H9 (cell line): Measurements from ENCODE around the gene ODF4. TPM values are rescaled to one million over a fixed set of nuclear protein-coding genes. Genes with fewer than 3 reads are reported as not detected.

Experiments
- DNase-seq: peaks from one replicate; pipeline ENCODE4 v3.0.0-alpha.2; 2017
- H2AFZ ChIP-seq: one replicate; pipeline ENCODE4 v1.6.1; 2013; ENCODE audit warnings: mild to moderate bottlenecking, low read length, control low read depth, moderate library complexity
- H2AK5ac ChIP-seq: 2 replicates; pipeline ENCODE4 v1.6.1; 2013; ENCODE audit warnings: low read length, control low read depth, mixed read lengths; ENCODE audit not compliant: insufficient read length
- H2BK120ac ChIP-seq: one replicate; pipeline ENCODE4 v1.6.1; 2013; ENCODE audit warnings: low read depth, mild to moderate bottlenecking, low read length, control low read depth, inconsistent platforms; ENCODE audit not compliant: poor library complexity, severe bottlenecking
- H2BK12ac ChIP-seq: 2 replicates; pipeline ENCODE4 v1.6.1; 2013; ENCODE audit warnings: low read length, control low read depth, mixed read lengths, low read depth; ENCODE audit not compliant: insufficient read length
- H2BK15ac ChIP-seq: 2 replicates; pipeline ENCODE4 v1.6.1; 2013; ENCODE audit warnings: low read depth, low read length, control low read depth
- H2BK20ac ChIP-seq: one replicate; pipeline ENCODE4 v1.6.1; 2013; ENCODE audit warnings: low read depth, mild to moderate bottlenecking, low read length, control low read depth, inconsistent platforms; ENCODE audit not compliant: poor library complexity, severe bottlenecking
- H2BK5ac ChIP-seq: 2 replicates; pipeline ENCODE4 v1.6.1; 2013; ENCODE audit warnings: low read length, control low read depth, mixed read lengths; ENCODE audit not compliant: insufficient read length
- H3K14ac ChIP-seq: 2 replicates; pipeline ENCODE4 v1.6.1; 2013; ENCODE audit warnings: low read length, control low read depth; ENCODE audit not compliant: insufficient read depth
- H3K18ac ChIP-seq: 2 replicates; pipeline ENCODE4 v1.6.1; 2013; ENCODE audit warnings: low read depth, mild to moderate bottlenecking, mixed read lengths, low read length, control low read depth; ENCODE audit not compliant: insufficient read length
- H3K23ac ChIP-seq: 2 replicates; pipeline ENCODE4 v1.6.1; 2013; ENCODE audit warnings: low read length, control low read depth, mixed read lengths, low read depth; ENCODE audit not compliant: insufficient read length
- H3K23me2 ChIP-seq: 2 replicates; pipeline ENCODE4 v1.6.1; 2013; ENCODE audit warnings: low read depth, mild to moderate bottlenecking, mixed read lengths, low read length, control low read depth; ENCODE audit not compliant: insufficient read length, poor library complexity, severe bottlenecking
- H3K27ac ChIP-seq: 2 replicates; pipeline ENCODE4 v1.5.1; 2013; ENCODE audit warnings: low read length, control low read depth, mixed read lengths, low read depth; ENCODE audit not compliant: insufficient read length
- H3K27me3 ChIP-seq: 2 replicates; pipeline ENCODE4 v1.6.1; 2013; ENCODE audit warnings: low read length, control low read depth, inconsistent platforms; ENCODE audit not compliant: insufficient read depth
- H3K4ac ChIP-seq: 2 replicates; pipeline ENCODE4 v1.6.1; 2013; ENCODE audit warnings: low read depth, mild to moderate bottlenecking, control low read depth, inconsistent platforms, low read length, moderate library complexity
- H3K4me1 ChIP-seq: 2 replicates; pipeline ENCODE4 v1.6.1; 2013; ENCODE audit warnings: low read length, control low read depth, inconsistent platforms; ENCODE audit not compliant: insufficient read depth
- H3K4me2 ChIP-seq: 2 replicates; pipeline ENCODE4 v1.6.1; 2013; ENCODE audit warnings: low read length, control low read depth, mixed read lengths; ENCODE audit not compliant: insufficient read length, insufficient read depth
- H3K56ac ChIP-seq: 2 replicates; pipeline ENCODE4 v1.6.1; 2013; ENCODE audit warnings: low read depth, mild to moderate bottlenecking, mixed read lengths, low read length, control low read depth; ENCODE audit not compliant: insufficient read length
- H3K79me1 ChIP-seq: 2 replicates; pipeline ENCODE4 v1.6.1; 2013; ENCODE audit warnings: low read depth, mild to moderate bottlenecking, moderate library complexity, low read length, control low read depth, inconsistent platforms; ENCODE audit not compliant: insufficient read depth, poor library complexity, severe bottlenecking
- H3K79me2 ChIP-seq: 2 replicates; pipeline ENCODE4 v1.6.1; 2013; ENCODE audit warnings: low read length, control low read depth, inconsistent platforms; ENCODE audit not compliant: insufficient read depth
- H3K9ac ChIP-seq: 2 replicates; pipeline ENCODE4 v1.6.1; 2013; ENCODE audit warnings: low read length, control low read depth, mixed read lengths; ENCODE audit not compliant: insufficient read length; ENCODE audit errors: extremely low read depth
- H3K9me3 ChIP-seq: one replicate; pipeline ENCODE4 v1.6.1; 2013; ENCODE audit warnings: low read depth, low read length, inconsistent platforms; ENCODE audit not compliant: control insufficient read depth
- H3T11ph ChIP-seq: one replicate; pipeline ENCODE4 v1.6.1; 2013; ENCODE audit warnings: mild to moderate bottlenecking, low read length, control low read depth, inconsistent platforms
- H4K20me1 ChIP-seq: one replicate; pipeline ENCODE4 v1.6.1; 2013; ENCODE audit not compliant: control insufficient read depth, insufficient read length, insufficient read depth
- H4K5ac ChIP-seq: 2 replicates; pipeline ENCODE4 v1.6.1; 2013; ENCODE audit warnings: low read depth, mild to moderate bottlenecking, mixed read lengths, low read length, control low read depth; ENCODE audit not compliant: insufficient read length
- H4K8ac ChIP-seq: replicated peaks from 2 replicates; pipeline ENCODE4 v1.6.1; 2013; ENCODE audit warnings: low read length, control low read depth, mixed read lengths, low read depth; ENCODE audit not compliant: insufficient read length
- H4K91ac ChIP-seq: 2 replicates; pipeline ENCODE4 v1.6.1; 2013; ENCODE audit warnings: low read depth, mild to moderate bottlenecking, moderate library complexity, mixed read lengths, low read length, control low read depth; ENCODE audit not compliant: insufficient read length
- H3K27ac Mint-ChIP-seq, 3 experiments: 2 replicates in 2 of 3; 3 replicates in 1 of 3; pipeline ENCODE4 v1.8.0; 2020 to 2021; ENCODE audit warnings: mixed read lengths in 3 of 3, mild to moderate bottlenecking in 1 of 3, moderate library complexity in 1 of 3
- H3K27me3 Mint-ChIP-seq: 2 replicates; pipeline ENCODE4 v1.8.0; 2021; ENCODE audit warnings: low read depth, mild to moderate bottlenecking, moderate library complexity, mixed read lengths
- H3K36me3 Mint-ChIP-seq, 3 experiments: 2 replicates in 2 of 3; 3 replicates in 1 of 3; pipeline ENCODE4 v1.8.0; 2020 to 2021; ENCODE audit warnings: low read depth in 3 of 3, mixed read lengths in 3 of 3; ENCODE audit not compliant: insufficient read depth in 1 of 3
- H3K4me1 Mint-ChIP-seq, 2 experiments: 2 replicates each; pipeline ENCODE4 v1.8.0; 2020; ENCODE audit warnings: mixed read lengths in 2 of 2
- H3K4me3 Mint-ChIP-seq, 2 experiments: 2 replicates in 1 of 2; 3 replicates in 1 of 2; pipeline ENCODE4 v1.8.0; 2020 to 2021; ENCODE audit warnings: mild to moderate bottlenecking in 2 of 2, mixed read lengths in 2 of 2, moderate library complexity in 1 of 2
- H3K9me3 Mint-ChIP-seq, 2 experiments: 2 replicates in 1 of 2; 3 replicates in 1 of 2; pipeline ENCODE4 v1.8.0; 2020; ENCODE audit warnings: mild to moderate bottlenecking in 2 of 2, mixed read lengths in 2 of 2, moderate library complexity in 1 of 2
- WGBS: extraction: QIAGEN DNeasy Blood & Tissue Kit; methylation state at CpG from one replicate; pipeline ENCODE4 v1.1.7; 2013; ENCODE audit warnings: missing lambda C conversion rate, low lambda C conversion rate, mixed read lengths; ENCODE audit not compliant: insufficient read length; ENCODE audit errors: extremely low coverage; 5-methylcytosine and 5-hydroxymethylcytosine counted together
- total RNA-seq: library from RNA; stranded (reverse); gene quantifications from 2 replicates; pipeline ENCODE4 v1.2.1, GENCODE V29; 2021
- TF ChIP-seq, protein P1 (sequence below): fragments of 200-600 bp; sonication (generic); conservative IDR thresholded peaks from 3 replicates; pipeline ENCODE4 v1.8.0; 2021; ENCODE audit warnings: antibody characterized with exemption, mild to moderate bottlenecking

Gene ODF4
- total RNA-seq, 1 experiment from 2014 or later = not detected

DNA sequence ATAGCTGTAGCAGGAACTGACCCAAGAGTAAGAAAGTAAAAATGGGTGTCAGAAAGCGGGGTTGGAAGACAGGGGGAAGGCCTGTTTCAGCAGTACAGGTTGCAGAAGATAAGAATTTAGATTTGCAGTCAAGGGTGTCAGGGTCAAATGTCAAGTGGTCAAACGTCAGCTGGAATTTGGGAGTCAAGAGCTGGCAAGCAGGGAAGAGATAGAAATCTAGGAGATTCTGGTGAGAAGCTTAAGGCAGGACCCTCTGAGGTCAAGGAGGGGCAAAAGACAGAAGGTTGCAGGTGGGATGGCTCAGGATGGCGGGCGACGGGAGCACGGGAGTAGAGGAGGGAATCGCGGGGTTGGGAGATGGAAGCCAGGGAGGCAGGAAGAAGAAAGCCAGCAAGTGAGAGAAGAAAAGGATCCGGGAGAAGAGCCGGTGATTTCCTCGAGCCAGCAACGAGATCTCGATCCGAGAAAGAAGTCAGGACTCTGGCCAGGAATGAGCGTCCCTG is 44.8 kb upstream of the ODF4 start:
- H3K23me2 ChIP-seq = peaks cover 4% of the 10 kb centered on the region
- H2BK120ac ChIP-seq = no peak overlapping the region
- H3K18ac ChIP-seq = no peak overlapping the region
- no peak overlapping the region for H3K56ac ChIP-seq
- H3K4me1 ChIP-seq = no peaks in the 10 kb centered on the region
- H3K27me3 Mint-ChIP-seq = peaks cover 3% of the 10 kb centered on the region
- H3K4me1 Mint-ChIP-seq = peaks cover 19% of the 10 kb centered on the region in 2 experiments
- no peaks in the 10 kb centered on the region for H3K79me1 ChIP-seq
- peak overlapping the region; percentile 69 for H3K4me2 ChIP-seq
- H3K14ac ChIP-seq = no peak overlapping the region
- no peak for DNase-seq
- H3K79me2 ChIP-seq = no peaks in the 10 kb centered on the region
- no peak overlapping the region for H2BK20ac ChIP-seq
- peaks cover 2 to 5% (median 5%) of the 10 kb centered on the region in 3 experiments; a peak in 4 of 7 replicates for H3K36me3 Mint-ChIP-seq
- H3K27ac ChIP-seq = no peak overlapping the region
- no peak overlapping the region for H3K4ac ChIP-seq
- H3K27ac Mint-ChIP-seq = peak overlapping the region in 1 of 3 experiments; percentile 67; a peak in 3 of 7 replicates
- no peak overlapping the region for H3K9ac ChIP-seq
- no peak overlapping the region for H4K5ac ChIP-seq
- H3K9me3 ChIP-seq = no peaks in the 10 kb centered on the region
- no peak overlapping the region for H4K91ac ChIP-seq
- no peak overlapping the region for H3K23ac ChIP-seq
- H4K20me1 ChIP-seq = no peaks in the 10 kb centered on the region
- H4K8ac ChIP-seq = no peak overlapping the region
- no peak overlapping the region for H2BK15ac ChIP-seq
- TF ChIP-seq, protein P1, sequence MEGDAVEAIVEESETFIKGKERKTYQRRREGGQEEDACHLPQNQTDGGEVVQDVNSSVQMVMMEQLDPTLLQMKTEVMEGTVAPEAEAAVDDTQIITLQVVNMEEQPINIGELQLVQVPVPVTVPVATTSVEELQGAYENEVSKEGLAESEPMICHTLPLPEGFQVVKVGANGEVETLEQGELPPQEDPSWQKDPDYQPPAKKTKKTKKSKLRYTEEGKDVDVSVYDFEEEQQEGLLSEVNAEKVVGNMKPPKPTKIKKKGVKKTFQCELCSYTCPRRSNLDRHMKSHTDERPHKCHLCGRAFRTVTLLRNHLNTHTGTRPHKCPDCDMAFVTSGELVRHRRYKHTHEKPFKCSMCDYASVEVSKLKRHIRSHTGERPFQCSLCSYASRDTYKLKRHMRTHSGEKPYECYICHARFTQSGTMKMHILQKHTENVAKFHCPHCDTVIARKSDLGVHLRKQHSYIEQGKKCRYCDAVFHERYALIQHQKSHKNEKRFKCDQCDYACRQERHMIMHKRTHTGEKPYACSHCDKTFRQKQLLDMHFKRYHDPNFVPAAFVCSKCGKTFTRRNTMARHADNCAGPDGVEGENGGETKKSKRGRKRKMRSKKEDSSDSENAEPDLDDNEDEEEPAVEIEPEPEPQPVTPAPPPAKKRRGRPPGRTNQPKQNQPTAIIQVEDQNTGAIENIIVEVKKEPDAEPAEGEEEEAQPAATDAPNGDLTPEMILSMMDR = no peak
- no peak overlapping the region for H2BK12ac ChIP-seq
- no peaks in the 10 kb centered on the region for H3K27me3 ChIP-seq
- peak overlapping the region; percentile 80 to 85 for H3K4me3 Mint-ChIP-seq
- H2BK5ac ChIP-seq = no peak overlapping the region
- H3K9me3 Mint-ChIP-seq = peaks cover 0 to 6% of the 10 kb centered on the region in 2 experiments; a peak in 1 of 5 replicates
- WGBS = no CpG with 5 or more reads among the region's 15 CpGs
- H2AFZ ChIP-seq = no peak overlapping the region
- H3T11ph ChIP-seq = no peak overlapping the region
- H2AK5ac ChIP-seq = no peak overlapping the region
